ENCODE measurements around the gene PRR18.

Gene PRR18

DNA sequence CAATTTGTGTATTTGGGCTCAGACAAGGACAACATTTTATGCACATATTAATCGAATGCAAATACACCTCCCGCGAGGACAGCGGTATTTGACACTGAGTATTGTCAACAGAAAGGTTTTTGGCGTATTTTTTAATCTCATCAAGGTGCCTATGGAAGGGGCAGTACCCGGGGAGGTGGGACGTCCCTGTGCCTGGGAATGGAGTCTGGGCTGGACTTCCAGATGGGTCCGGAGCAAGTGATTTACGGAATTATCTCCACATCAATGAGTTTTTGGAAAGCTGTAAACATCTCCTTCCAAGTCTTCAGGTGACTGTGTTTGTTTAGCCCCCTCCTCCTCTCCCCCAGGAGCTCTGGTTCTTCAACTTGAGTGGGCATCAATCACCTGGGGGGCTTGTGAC, 39.8 kb downstream of the PRR18 start:
- no peaks in the 10 kb centered on the region for H3K36me3 ChIP-seq
- TF ChIP-seq, protein P1, sequence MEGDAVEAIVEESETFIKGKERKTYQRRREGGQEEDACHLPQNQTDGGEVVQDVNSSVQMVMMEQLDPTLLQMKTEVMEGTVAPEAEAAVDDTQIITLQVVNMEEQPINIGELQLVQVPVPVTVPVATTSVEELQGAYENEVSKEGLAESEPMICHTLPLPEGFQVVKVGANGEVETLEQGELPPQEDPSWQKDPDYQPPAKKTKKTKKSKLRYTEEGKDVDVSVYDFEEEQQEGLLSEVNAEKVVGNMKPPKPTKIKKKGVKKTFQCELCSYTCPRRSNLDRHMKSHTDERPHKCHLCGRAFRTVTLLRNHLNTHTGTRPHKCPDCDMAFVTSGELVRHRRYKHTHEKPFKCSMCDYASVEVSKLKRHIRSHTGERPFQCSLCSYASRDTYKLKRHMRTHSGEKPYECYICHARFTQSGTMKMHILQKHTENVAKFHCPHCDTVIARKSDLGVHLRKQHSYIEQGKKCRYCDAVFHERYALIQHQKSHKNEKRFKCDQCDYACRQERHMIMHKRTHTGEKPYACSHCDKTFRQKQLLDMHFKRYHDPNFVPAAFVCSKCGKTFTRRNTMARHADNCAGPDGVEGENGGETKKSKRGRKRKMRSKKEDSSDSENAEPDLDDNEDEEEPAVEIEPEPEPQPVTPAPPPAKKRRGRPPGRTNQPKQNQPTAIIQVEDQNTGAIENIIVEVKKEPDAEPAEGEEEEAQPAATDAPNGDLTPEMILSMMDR (IDR thresholded peaks at IDR 0.05) = no peak
- H3K4me3 ChIP-seq (ENCODE audit: low read depth in 1 of 2, low read length in 1 of 2) = no peak overlapping the region
- peaks cover 4% of the 10 kb centered on the region in 2 experiments for H3K4me1 ChIP-seq (ENCODE audit: control insufficient read depth in 1 of 2, insufficient read depth in 1 of 2, low read depth in 1 of 2, low read length in 1 of 2)
- no peaks in the 10 kb centered on the region for H3K9me3 ChIP-seq
- no peaks in the 10 kb centered on the region for H3K27me3 ChIP-seq
- no peak overlapping the region for H3K27ac ChIP-seq

DNA sequence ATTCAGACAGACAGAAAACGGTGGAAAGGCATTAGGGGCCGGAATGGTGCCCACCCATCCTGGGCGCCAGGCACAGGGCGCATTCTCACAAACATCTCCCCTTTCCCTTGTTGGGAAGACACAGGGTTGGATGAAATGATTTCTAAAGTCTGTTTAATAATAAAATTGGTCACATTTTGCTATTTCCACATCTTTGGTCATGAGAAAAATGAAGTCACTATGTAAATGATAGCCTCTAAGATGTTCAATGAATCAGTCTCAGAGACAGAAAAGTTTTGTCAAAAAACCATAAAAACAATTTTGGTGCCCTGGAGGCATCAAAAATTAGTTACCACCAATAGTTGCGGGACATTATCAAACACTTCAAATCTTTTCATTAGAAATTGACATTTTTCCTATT, 40.7 kb downstream of the PRR18 start:
- H3K4me3 ChIP-seq (ENCODE audit: low read depth in 1 of 2, low read length in 1 of 2) = no peak overlapping the region
- no peaks in the 10 kb centered on the region for H3K27me3 ChIP-seq
- no peaks in the 10 kb centered on the region for H3K9me3 ChIP-seq
- no peak overlapping the region for H3K27ac ChIP-seq
- TF ChIP-seq, protein P1 (IDR thresholded peaks at IDR 0.05) = no peak
- H3K4me1 ChIP-seq (ENCODE audit: control insufficient read depth in 1 of 2, insufficient read depth in 1 of 2, low read depth in 1 of 2, low read length in 1 of 2) = peaks cover 13% of the 10 kb centered on the region in 2 experiments
- H3K36me3 ChIP-seq = no peaks in the 10 kb centered on the region

DNA sequence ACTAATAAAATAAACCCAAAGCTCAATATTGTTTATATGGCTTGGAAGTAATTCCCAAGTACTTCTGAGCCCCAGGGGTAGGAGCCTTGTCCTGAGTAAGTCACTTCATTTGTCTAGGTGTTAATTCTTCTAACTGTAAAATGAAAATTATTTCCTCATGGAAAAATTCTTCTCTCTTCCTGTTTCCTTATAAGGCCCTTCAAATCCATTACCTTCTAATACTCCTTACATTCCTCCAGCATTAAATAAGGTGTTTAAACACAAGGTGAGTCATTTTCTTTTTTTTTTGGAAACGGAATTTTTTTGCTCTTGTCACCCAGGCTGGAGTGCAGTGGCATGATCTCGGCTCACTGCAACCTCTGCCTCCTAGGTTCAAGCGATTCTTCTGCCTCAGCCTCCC, 41.9 kb downstream of the PRR18 start:
- peaks cover 22 to 25% of the 10 kb centered on the region in 2 experiments for H3K4me1 ChIP-seq (ENCODE audit: control insufficient read depth in 1 of 2, insufficient read depth in 1 of 2, low read depth in 1 of 2, low read length in 1 of 2)
- TF ChIP-seq, protein P1 (IDR thresholded peaks at IDR 0.05) = no peak
- H3K4me3 ChIP-seq (ENCODE audit: low read depth in 1 of 2, low read length in 1 of 2) = no peak overlapping the region
- H3K9me3 ChIP-seq = no peaks in the 10 kb centered on the region
- H3K27me3 ChIP-seq = no peaks in the 10 kb centered on the region
- H3K36me3 ChIP-seq = no peaks in the 10 kb centered on the region
- no peak overlapping the region for H3K27ac ChIP-seq

DNA sequence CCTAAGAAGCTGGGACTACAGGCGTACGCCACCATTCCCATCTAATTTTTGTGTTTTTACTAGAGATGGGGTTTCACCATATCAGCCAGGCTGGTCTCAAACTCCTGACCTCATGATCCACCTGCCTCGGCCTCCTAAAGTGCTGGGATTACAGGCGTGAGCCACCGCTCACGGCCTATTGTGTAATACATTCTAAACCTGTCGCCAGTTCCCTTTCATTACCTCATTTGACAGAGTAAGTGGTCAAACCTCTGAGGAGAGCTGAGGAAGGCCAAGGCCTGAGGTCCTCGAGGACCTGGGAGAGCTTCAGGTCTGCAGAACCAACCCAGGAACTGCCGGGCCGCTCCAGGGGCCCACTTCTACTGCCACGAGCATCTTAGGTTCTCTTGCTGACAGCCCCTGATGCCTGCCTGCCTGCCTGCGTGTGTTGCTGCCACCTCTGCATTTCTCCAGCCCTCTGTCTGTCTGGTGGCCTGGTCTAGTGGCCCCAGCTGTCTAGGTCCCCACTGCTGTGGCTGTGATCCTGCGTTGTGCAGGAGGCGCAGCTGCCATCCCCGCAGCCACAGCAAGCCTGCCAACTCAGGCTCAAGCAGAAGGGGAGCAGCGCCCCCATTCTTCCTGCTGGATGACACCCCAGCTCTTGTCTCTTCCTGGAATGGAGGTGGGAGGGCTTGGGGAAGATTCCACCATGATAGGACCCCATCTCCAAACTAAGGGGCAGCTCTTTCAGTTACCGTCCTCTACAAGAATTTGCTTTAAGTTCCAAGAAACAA, 45.3 kb downstream of the PRR18 start:
- H3K9me3 ChIP-seq = no peaks in the 10 kb centered on the region
- no peaks in the 10 kb centered on the region for H3K36me3 ChIP-seq
- peak overlapping the region; percentile 89 for H3K27ac ChIP-seq
- TF ChIP-seq, protein P1 (IDR thresholded peaks at IDR 0.05) = peak; percentile 12
- peak overlapping the region in 1 of 2 experiments; percentile 20 for H3K4me3 ChIP-seq (ENCODE audit: low read depth in 1 of 2, low read length in 1 of 2)
- H3K4me1 ChIP-seq (ENCODE audit: control insufficient read depth in 1 of 2, insufficient read depth in 1 of 2, low read depth in 1 of 2, low read length in 1 of 2) = peaks cover 55 to 59% of the 10 kb centered on the region in 2 experiments
- H3K27me3 ChIP-seq = no peaks in the 10 kb centered on the region

DNA sequence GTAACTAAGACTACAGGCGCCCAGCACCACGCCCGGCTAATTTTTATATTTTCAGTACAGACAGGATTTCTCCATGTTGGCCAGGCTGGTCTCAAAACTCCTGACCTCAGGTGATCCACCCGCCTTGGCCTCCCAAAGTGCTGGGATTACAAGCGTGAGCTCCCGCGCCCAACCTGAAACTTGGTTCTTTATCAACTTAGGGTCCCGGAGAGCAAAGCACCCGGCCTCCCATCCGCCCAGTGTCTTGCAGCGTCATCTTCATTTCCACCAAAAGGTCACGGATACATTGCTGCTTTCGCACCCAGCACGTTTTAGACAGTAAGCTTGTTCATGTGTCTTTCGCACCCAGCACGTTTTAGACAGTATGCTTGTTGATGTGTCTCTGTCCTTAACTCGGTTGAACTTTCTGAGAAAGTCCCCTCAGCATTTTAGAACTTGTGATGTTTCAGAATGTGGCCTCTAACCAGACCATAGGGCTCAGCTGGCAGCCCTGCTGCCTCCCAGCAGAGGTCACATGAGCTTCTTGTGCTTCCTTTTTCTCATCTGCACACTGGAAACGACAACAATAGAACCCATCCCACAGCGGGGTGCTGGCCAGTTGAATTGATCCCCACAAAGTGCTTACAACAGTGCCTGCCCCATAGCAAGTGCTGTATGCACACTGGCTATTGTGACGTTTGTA, 48.8 kb downstream of the PRR18 start:
- TF ChIP-seq, protein P1 (IDR thresholded peaks at IDR 0.05) = peak; percentile 12
- H3K4me1 ChIP-seq (ENCODE audit: control insufficient read depth in 1 of 2, insufficient read depth in 1 of 2, low read depth in 1 of 2, low read length in 1 of 2) = peaks cover 84 to 86% of the 10 kb centered on the region in 2 experiments
- no peaks in the 10 kb centered on the region for H3K9me3 ChIP-seq
- H3K27me3 ChIP-seq = no peaks in the 10 kb centered on the region
- peak overlapping the region; percentile 60 for H3K4me3 ChIP-seq (ENCODE audit: low read depth in 1 of 2, low read length in 1 of 2)
- H3K27ac ChIP-seq = peak overlapping the region; percentile 99
- H3K36me3 ChIP-seq = no peaks in the 10 kb centered on the region

Data from neutrophil (primary cell).